PC-9 (cell line): Measurements from ENCODE around the gene RIMBP2. TPM values are rescaled to one million over a fixed set of nuclear protein-coding genes. Genes with fewer than 3 reads are reported as not detected.

ENCODE experiments used
- BruUV-seq: library from RNA; stranded (reverse); fragments of 400-500 nt; replicated peaks from 2 replicates; lab custom pipeline; 2021; lab: Mats Ljungman, UMichigan
- CTCF ChIA-PET: fragments of 300-600 bp; sonication (Branson Sonifier 250); formaldehyde crosslinking; loops from one replicate; lab custom pipeline; 2022; ENCODE audit warnings: antibody characterized with exemption; lab: Charles Lee
- POLR2A ChIA-PET: fragments of 300-600 bp; sonication (Branson Sonifier 250); formaldehyde crosslinking; loops from one replicate; lab custom pipeline; 2022; ENCODE audit warnings: antibody characterized with exemption; ENCODE audit not compliant: unreplicated experiment; lab: Charles Lee
- DNase-seq, 2 experiments: peaks; one replicate each; pipeline versions ENCODE4 v3.0.0 to v3.0.0-alpha.2; 2015 to 2022; ENCODE audit warnings: mixed read lengths in 1 of 2
- H2AFZ ChIP-seq: fragments of 200-600 bp; sonication (generic); 2 replicates; pipeline ENCODE4 v1.8.1; 2017; ENCODE audit warnings: antibody characterized with exemption
- H3F3A ChIP-seq: fragments of 200-600 bp; sonication (generic); 2 replicates; pipeline ENCODE4 v1.8.1; 2017; ENCODE audit warnings: antibody characterized with exemption, mild to moderate bottlenecking, low read depth; ENCODE audit not compliant: insufficient read depth
- H3K27ac ChIP-seq: fragments of 200-600 bp; sonication (generic); 2 replicates; pipeline ENCODE4 v1.6.1; 2016; ENCODE audit warnings: mixed run types
- H3K27me3 ChIP-seq: fragments of 200-600 bp; sonication (generic); 2 replicates; pipeline ENCODE4 v1.6.1; 2016; ENCODE audit warnings: low read depth, mixed run types; ENCODE audit not compliant: insufficient read depth
- H3K36me3 ChIP-seq: fragments of 200-600 bp; sonication (generic); 2 replicates; pipeline ENCODE4 v1.6.1; 2016; ENCODE audit warnings: low read depth, mixed run types
- H3K4me1 ChIP-seq: fragments of 200-600 bp; sonication (generic); replicated peaks from 2 replicates; pipeline ENCODE4 v1.6.1; 2016; ENCODE audit warnings: mixed run types; ENCODE audit not compliant: insufficient read depth
- H3K4me2 ChIP-seq: fragments of 200-600 bp; sonication (generic); 2 replicates; pipeline ENCODE4 v1.6.1; 2017; ENCODE audit warnings: mixed run types
- H3K4me3 ChIP-seq: fragments of 200-600 bp; sonication (generic); 2 replicates; pipeline ENCODE4 v1.6.1; 2016; ENCODE audit warnings: mixed run types
- H3K79me2 ChIP-seq: fragments of 200-600 bp; sonication (generic); 2 replicates; pipeline ENCODE4 v1.6.1; 2017; ENCODE audit warnings: low read depth, mixed run types
- H3K9me2 ChIP-seq: fragments of 200-600 bp; sonication (generic); 2 replicates; pipeline ENCODE4 v1.8.1; 2017; ENCODE audit warnings: mild to moderate bottlenecking; ENCODE audit not compliant: insufficient read depth
- H3K9me3 ChIP-seq: fragments of 200-600 bp; sonication (generic); 2 replicates; pipeline ENCODE4 v1.8.1; 2016; ENCODE audit warnings: low read depth; ENCODE audit not compliant: insufficient read depth
- H4K20me1 ChIP-seq: fragments of 200-600 bp; sonication (generic); 2 replicates; pipeline ENCODE4 v1.8.1; 2017; ENCODE audit not compliant: insufficient read depth
- CTCF ChIP-seq: fragments of 200-600 bp; sonication (generic); conservative IDR thresholded peaks from 2 replicates; pipeline ENCODE4 v1.6.1; 2017; ENCODE audit warnings: mixed run types, antibody characterized with exemption, mild to moderate bottlenecking, moderate library complexity
- EZH2 ChIP-seq: fragments of 200-600 bp; sonication (generic); IDR thresholded peaks from 2 replicates; pipeline ENCODE4 v1.8.0; 2017; ENCODE audit warnings: antibody characterized with exemption, low read depth
- intact Hi-C: fragments of 100-400 bp; cut with micrococcal nuclease; formaldehyde crosslinking; loops from one replicate; pipeline ENCODE4 v1.10.0; 2022; ENCODE audit not compliant: unreplicated experiment
- total RNA-seq: library from RNA; stranded (reverse); gene quantifications from 2 replicates; pipeline ENCODE4 v1.2.3, GENCODE V29; 2021

Gene RIMBP2
- total RNA-seq, 1 experiment from 2014 or later = not detected

GRCh38 chr12:130481392-130481879, 234.7 kb downstream of the RIMBP2 start:
- intact Hi-C loops = no loop called here
- Histone ChIP-seq H3K27me3 (peaks cover 79% of the 10 kb centered on the region), H3K36me3 (no peaks in the 10 kb centered on the region), H3K9me3 (no peaks in the 10 kb centered on the region), H2AFZ (no peak overlapping the region), H3K4me3 (no peak overlapping the region), H3K27ac (no peak overlapping the region), H3F3A (no peaks in the 10 kb centered on the region), H3K9me2 (no peaks in the 10 kb centered on the region), H3K4me2 (no peak overlapping the region), H4K20me1 (no peaks in the 10 kb centered on the region), H3K79me2 (no peaks in the 10 kb centered on the region), H3K4me1 (no peaks in the 10 kb centered on the region)
- no peak for DNase-seq
- POLR2A ChIA-PET = no interaction called here
- TF ChIP-seq CTCF (no peak), EZH2 (no peak)
- CTCF ChIA-PET = no interaction called here
- no TSS peak for BruUV-seq

- no peaks in the 10 kb centered on the region for H4K20me1 ChIP-seq
- H3K4me3 ChIP-seq = no peak overlapping the region
- no peaks in the 10 kb centered on the region for H3K9me3 ChIP-seq
- H3K36me3 ChIP-seq = no peaks in the 10 kb centered on the region
- TF ChIP-seq CTCF = no peak
- no peak for TF ChIP-seq EZH2
- CTCF ChIA-PET = no interaction called here
- no peaks in the 10 kb centered on the region for H3F3A ChIP-seq
- no TSS peak for BruUV-seq
- no peak for DNase-seq
- H3K79me2 ChIP-seq = no peaks in the 10 kb centered on the region
- H3K9me2 ChIP-seq = no peaks in the 10 kb centered on the region
- POLR2A ChIA-PET = no interaction called here
- no peaks in the 10 kb centered on the region for H3K4me1 ChIP-seq
- H2AFZ ChIP-seq = no peak overlapping the region
- intact Hi-C loops = no loop called here
- H3K27me3 ChIP-seq = peaks cover 81% of the 10 kb centered on the region
- no peak overlapping the region for H3K4me2 ChIP-seq
- no peak overlapping the region for H3K27ac ChIP-seq
Measured at GRCh38 chr12:130480887-130481286, 235.2 kb downstream of the RIMBP2 start.

GRCh38 chr12:130480231-130480630, 235.9 kb downstream of the RIMBP2 start:
- H3K4me1 ChIP-seq = no peaks in the 10 kb centered on the region
- H3K9me3 ChIP-seq = no peaks in the 10 kb centered on the region
- no peaks in the 10 kb centered on the region for H3K9me2 ChIP-seq
- intact Hi-C loops = no loop called here
- ChIA-PET POLR2A (no interaction called here), CTCF (no interaction called here)
- H3K27ac ChIP-seq = no peak overlapping the region
- DNase-seq = no peak
- H3K79me2 ChIP-seq = no peaks in the 10 kb centered on the region
- H3K4me3 ChIP-seq = no peak overlapping the region
- H3K36me3 ChIP-seq = no peaks in the 10 kb centered on the region
- TF ChIP-seq EZH2 = no peak
- no peak for TF ChIP-seq CTCF
- no peak overlapping the region for H2AFZ ChIP-seq
- H3K27me3 ChIP-seq = peaks cover 81% of the 10 kb centered on the region
- no peak overlapping the region for H3K4me2 ChIP-seq
- H4K20me1 ChIP-seq = no peaks in the 10 kb centered on the region
- no peaks in the 10 kb centered on the region for H3F3A ChIP-seq
- no TSS peak for BruUV-seq
